H1 (cell line): ENCODE results near the gene CLEC12A. TPM values are rescaled to one million over a fixed set of nuclear protein-coding genes. Genes with fewer than 3 reads are reported as not detected.

Experiments
- CTCF ChIA-PET: fragments of 300-600 bp; sonication (Branson Sonifier 250); formaldehyde crosslinking; loops from one replicate; lab custom pipeline; 2021; ENCODE audit not compliant: partially characterized antibody; lab: Charles Lee
- POLR2A ChIA-PET: fragments of 300-600 bp; sonication (Branson Sonifier 250); formaldehyde crosslinking; loops from one replicate; lab custom pipeline; 2021; ENCODE audit warnings: inconsistent platforms; ENCODE audit not compliant: partially characterized antibody; lab: Charles Lee
- DNase-seq, 2 experiments: peaks; one replicate each; pipeline versions ENCODE4 v3.0.0 to v3.0.0-alpha.2; 2010 to 2022; ENCODE audit warnings: low spot score in 2 of 2, low read depth in 1 of 2, mixed read lengths in 1 of 2
- FAIRE-seq: peaks from 2 replicates; lab custom pipeline; 2011; peaks lifted over from hg19 to GRCh38; lab: Jason Lieb, UNC
- H2AFZ ChIP-seq: 2 replicates; pipeline ENCODE4 v1.8.1; 2012; ENCODE audit warnings: low read length, inconsistent platforms
- H2AK5ac ChIP-seq: 2 replicates; pipeline ENCODE4 v1.6.1; 2013; ENCODE audit warnings: low read depth, low read length
- H2BK120ac ChIP-seq: replicated peaks from 2 replicates; pipeline ENCODE3; 2013; ENCODE audit warnings: low read depth, low read length, inconsistent platforms
- H2BK12ac ChIP-seq: 2 replicates; pipeline ENCODE4 v1.6.1; 2013; ENCODE audit warnings: low read depth, low read length
- H2BK15ac ChIP-seq: 2 replicates; pipeline ENCODE4 v1.6.1; 2013; ENCODE audit warnings: low read length
- H2BK20ac ChIP-seq: 2 replicates; pipeline ENCODE4 v1.6.1; 2013; ENCODE audit warnings: low read length
- H2BK5ac ChIP-seq: 2 replicates; pipeline ENCODE4 v1.6.1; 2013; ENCODE audit warnings: low read depth, low read length
- H3K14ac ChIP-seq: 2 replicates; pipeline ENCODE4 v1.6.1; 2013; ENCODE audit warnings: inconsistent platforms; ENCODE audit not compliant: insufficient read length
- H3K18ac ChIP-seq: 2 replicates; pipeline ENCODE4 v1.6.1; 2013; ENCODE audit warnings: low read length; ENCODE audit errors: extremely low read depth
- H3K23ac ChIP-seq: 2 replicates; pipeline ENCODE4 v1.6.1; 2013; ENCODE audit warnings: inconsistent platforms; ENCODE audit not compliant: insufficient read length
- H3K23me2 ChIP-seq: 2 replicates; pipeline ENCODE4 v1.6.1; 2013; ENCODE audit warnings: low read depth, low read length
- H3K27ac ChIP-seq: 2 replicates; pipeline ENCODE4 v1.6.1; 2011; ENCODE audit warnings: low read depth, low read length, inconsistent platforms
- H3K27me3 ChIP-seq, 4 experiments: replicated peaks in 1 of 4; 1 replicate in 1 of 4; 2 replicates in 3 of 4; pipeline versions ENCODE4 v1.6.1 to v1.8.1; 2011 to 2013; ENCODE audit warnings: low read length in 3 of 4, mild to moderate bottlenecking in 3 of 4, inconsistent platforms in 2 of 4, mixed read lengths in 2 of 4, moderate library complexity in 1 of 4; ENCODE audit not compliant: control insufficient read depth in 3 of 4, insufficient read depth in 3 of 4; ENCODE audit errors: extremely low read depth in 1 of 4
- H3K36me3 ChIP-seq, 4 experiments: 2 replicates each; pipeline versions ENCODE4 v1.6.1 to v1.8.1; 2011 to 2013; ENCODE audit warnings: mild to moderate bottlenecking in 4 of 4, low read length in 3 of 4, moderate library complexity in 2 of 4, control low read depth in 1 of 4, inconsistent platforms in 1 of 4; ENCODE audit not compliant: insufficient read depth in 4 of 4, control insufficient read depth in 2 of 4
- H3K4ac ChIP-seq: replicated peaks from 2 replicates; pipeline ENCODE3; 2013; ENCODE audit warnings: low read length, low read depth, mixed read lengths, inconsistent platforms; ENCODE audit not compliant: insufficient read length
- H3K4me1 ChIP-seq, 4 experiments: replicated peaks in 1 of 4; 1 replicate in 1 of 4; 2 replicates in 3 of 4; pipeline versions ENCODE4 v1.6.1 to v1.8.1; 2011 to 2013; ENCODE audit warnings: low read length in 3 of 4, inconsistent platforms in 2 of 4, mixed read lengths in 1 of 4; ENCODE audit not compliant: insufficient read depth in 4 of 4, control insufficient read depth in 3 of 4
- H3K4me2 ChIP-seq, 2 experiments: 2 replicates each; pipeline versions ENCODE4 v1.6.1 to v1.8.1; 2011 to 2013; ENCODE audit warnings: low read depth in 2 of 2, low read length in 2 of 2, control low read depth in 1 of 2, inconsistent platforms in 1 of 2, mild to moderate bottlenecking in 1 of 2; ENCODE audit not compliant: insufficient read depth in 1 of 2
- H3K4me3 ChIP-seq, 4 experiments: fragments of 200-600, 300-600 bp in 1 of 4; sonication (generic), shearing (Covaris generic), sonication (Bioruptor Twin) in 1 of 4; 2 replicates each; pipeline versions ENCODE4 v1.5.1 to v1.8.1; 2011 to 2016; ENCODE audit warnings: low read length in 4 of 4, low read depth in 3 of 4, control low read depth in 2 of 4, inconsistent platforms in 2 of 4, mild to moderate bottlenecking in 2 of 4, mixed read lengths in 1 of 4, moderate library complexity in 1 of 4; ENCODE audit not compliant: insufficient read depth in 2 of 4; ENCODE audit errors: extremely low read depth in 1 of 4
- H3K56ac ChIP-seq: replicated peaks from 2 replicates; pipeline ENCODE3; 2013; ENCODE audit warnings: low read depth, mild to moderate bottlenecking, mixed read lengths, low read length, inconsistent platforms; ENCODE audit not compliant: insufficient read length
- H3K79me1 ChIP-seq: 2 replicates; pipeline ENCODE4 v1.6.1; 2013; ENCODE audit warnings: low read depth, low read length, control low read depth
- H3K79me2 ChIP-seq, 2 experiments: 2 replicates each; pipeline versions ENCODE4 v1.6.1 to v1.8.1; 2012 to 2013; ENCODE audit warnings: low read length in 2 of 2, mild to moderate bottlenecking in 2 of 2, inconsistent platforms in 1 of 2; ENCODE audit not compliant: insufficient read depth in 2 of 2, control insufficient read depth in 1 of 2
- H3K9ac ChIP-seq, 4 experiments: replicated peaks in 1 of 4; 1 replicate in 1 of 4; 2 replicates in 3 of 4; pipeline versions ENCODE4 v1.6.1 to v1.8.1; 2011 to 2013; ENCODE audit warnings: low read depth in 3 of 4, low read length in 3 of 4, control low read depth in 2 of 4, mild to moderate bottlenecking in 2 of 4, moderate library complexity in 2 of 4, inconsistent platforms in 1 of 4; ENCODE audit errors: extremely low read depth in 1 of 4
- H3K9me3 ChIP-seq, 2 experiments: 2 replicates each; pipeline versions ENCODE4 v1.6.1 to v1.8.1; 2012 to 2013; ENCODE audit warnings: mild to moderate bottlenecking in 2 of 2, moderate library complexity in 2 of 2, control low read depth in 1 of 2, inconsistent platforms in 1 of 2, low read depth in 1 of 2, low read length in 1 of 2, mixed read lengths in 1 of 2; ENCODE audit not compliant: insufficient read depth in 2 of 2
- H4K20me1 ChIP-seq, 2 experiments: replicated peaks in 1 of 2; 2 replicates each; pipeline versions ENCODE3 to v1.8.1; 2011 to 2013; ENCODE audit warnings: inconsistent platforms in 2 of 2, low read length in 2 of 2, mild to moderate bottlenecking in 1 of 2; ENCODE audit not compliant: insufficient read depth in 2 of 2, control insufficient read depth in 1 of 2
- H4K5ac ChIP-seq: 2 replicates; pipeline ENCODE4 v1.6.1; 2013; ENCODE audit warnings: low read length, low read depth, mixed read lengths, inconsistent platforms; ENCODE audit not compliant: insufficient read length
- H4K8ac ChIP-seq: 2 replicates; pipeline ENCODE4 v1.8.0; 2013; ENCODE audit warnings: mild to moderate bottlenecking, moderate library complexity, low read length, inconsistent platforms; ENCODE audit not compliant: insufficient read depth; ENCODE audit errors: extremely low read depth
- H4K91ac ChIP-seq: replicated peaks from 2 replicates; pipeline ENCODE3; 2013; ENCODE audit warnings: low read length, mixed read lengths, inconsistent platforms; ENCODE audit not compliant: insufficient read length
- TAF7 ChIP-seq: optimal IDR thresholded peaks from 2 replicates; pipeline ENCODE3; 2011; ENCODE audit warnings: low read depth, mild to moderate bottlenecking, inconsistent platforms, low read length, moderate library complexity, borderline replicate concordance
- TCF12 ChIP-seq: IDR thresholded peaks from 2 replicates; pipeline ENCODE4 v1.6.1; 2011; ENCODE audit warnings: low read depth, mild to moderate bottlenecking, low read length
- TEAD4 ChIP-seq: IDR thresholded peaks from 2 replicates; pipeline ENCODE4 v1.6.1; 2012; ENCODE audit warnings: low read depth, low read length, inconsistent platforms, mixed read lengths
- YY1 ChIP-seq: IDR thresholded peaks from 2 replicates; pipeline ENCODE4 v1.6.1; 2011; ENCODE audit warnings: low read depth, mild to moderate bottlenecking, low read length
- WGBS, 2 experiments: shearing (Covaris generic) in 1 of 2; methylation state at CpG; one replicate each; pipeline versions ENCODE4 v1.1.6 to v1.1.7; 2013 to 2015; ENCODE audit warnings: low lambda C conversion rate in 2 of 2, mixed read lengths in 2 of 2, inconsistent platforms in 1 of 2, low coverage in 1 of 2, missing lambda C conversion rate in 1 of 2; ENCODE audit not compliant: insufficient replicate concordance in 2 of 2, insufficient coverage in 1 of 2, insufficient read length in 1 of 2; ENCODE audit errors: extremely low coverage in 1 of 2, missing lambda C conversion rate in 1 of 2; 5-methylcytosine and 5-hydroxymethylcytosine counted together
- polyA plus RNA-seq, 7 experiments: library from polyadenylated mRNA; depleted of rRNA in 3 of 7; stranded (reverse) in 5 of 7; unstranded in 2 of 7; fragments of >200 nt in 5 of 7; fragments of 200-250 nt in 2 of 7; gene quantifications; 1 replicate in 5 of 7; 2 replicates in 1 of 7; 4 replicates in 1 of 7; pipeline versions ENCODE4 v1.2.1 to v1.2.3, GENCODE V29; 2011 to 2013; ENCODE audit warnings: missing spikeins in 2 of 7, mixed read lengths in 2 of 7
- total RNA-seq: library from RNA; stranded (reverse); fragmentation: NEBNext Ultra II Directional; extraction: Animal tissue kit (Norgen Biotek cat#: 25700); gene quantifications from 2 replicates; pipeline ENCODE4 v1.2.1, GENCODE V29; 2021

CLEC12A gene
- total and polyA plus RNA-seq, 2 of the 8 experiments (the other 6 are each of a cell fraction or from before 2014, with no cell fraction given): not detected

- no peak overlapping the region for H4K8ac ChIP-seq
Observed at GRCh38 chr12:9936591-9936990, 34.6 kb upstream of the CLEC12A start.

More at GRCh38 chr12:9936591-9936990, 34.6 kb upstream of the CLEC12A start:
- no peaks in the 10 kb centered on the region for H3K79me2 ChIP-seq
- no peaks in the 10 kb centered on the region for H3K27me3 ChIP-seq
- ChIA-PET CTCF (no interaction called here), POLR2A (no interaction called here)
- no peak overlapping the region for H3K4ac ChIP-seq
- no peak overlapping the region for H3K27ac ChIP-seq
- H2BK120ac ChIP-seq: no peak overlapping the region
- H3K9ac ChIP-seq: no peak overlapping the region
- no peaks in the 10 kb centered on the region for H3K36me3 ChIP-seq
- no peak overlapping the region for H2BK20ac ChIP-seq
- H4K20me1 ChIP-seq: no peaks in the 10 kb centered on the region
- H2BK5ac ChIP-seq: no peak overlapping the region
- H3K23ac ChIP-seq: no peak overlapping the region
- H3K4me1 ChIP-seq: no peaks in the 10 kb centered on the region
- no peak overlapping the region for H2BK15ac ChIP-seq
- no peak overlapping the region for H2BK12ac ChIP-seq
- no peaks in the 10 kb centered on the region for H3K23me2 ChIP-seq
- no peak overlapping the region for H4K91ac ChIP-seq
- H3K56ac ChIP-seq: no peak overlapping the region
- TF ChIP-seq TEAD4: no peak
- no peak for TF ChIP-seq TCF12
- no peak for TF ChIP-seq TAF7
- no peak for TF ChIP-seq YY1
- TF ChIP-seq, all 59 proteins: peak for 0
- DNase-seq (no peak), FAIRE-seq (no peak)
- Histone ChIP-seq H3K14ac (no peak overlapping the region), H3K4me3 (no peak overlapping the region), H2AFZ (no peak overlapping the region), H2AK5ac (no peak overlapping the region), H3K4me2 (no peak overlapping the region), H3K9me3 (no peaks in the 10 kb centered on the region), H3K79me1 (no peaks in the 10 kb centered on the region), H3K18ac (no peak overlapping the region), H4K5ac (no peak overlapping the region)
- WGBS, 2 experiments: 85% methylated on average over 10 of the region's 10 CpGs; no CpG with 5 or more reads in 1 of the 2 experiments
